ENCODE data around the gene TMEM161A. TPM values are rescaled to one million over a fixed set of nuclear protein-coding genes. Genes with fewer than 3 reads are reported as not detected.

Gene TMEM161A
- total and polyA plus RNA-seq, 2 of the 13 experiments (the other 11 are each of a cell fraction or from before 2014, with no cell fraction given): 25.9 to 31.4 TPM

- TF ChIP-seq, protein P1, sequence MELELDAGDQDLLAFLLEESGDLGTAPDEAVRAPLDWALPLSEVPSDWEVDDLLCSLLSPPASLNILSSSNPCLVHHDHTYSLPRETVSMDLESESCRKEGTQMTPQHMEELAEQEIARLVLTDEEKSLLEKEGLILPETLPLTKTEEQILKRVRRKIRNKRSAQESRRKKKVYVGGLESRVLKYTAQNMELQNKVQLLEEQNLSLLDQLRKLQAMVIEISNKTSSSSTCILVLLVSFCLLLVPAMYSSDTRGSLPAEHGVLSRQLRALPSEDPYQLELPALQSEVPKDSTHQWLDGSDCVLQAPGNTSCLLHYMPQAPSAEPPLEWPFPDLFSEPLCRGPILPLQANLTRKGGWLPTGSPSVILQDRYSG (CRISPR knock-in tag; IDR thresholded peaks at IDR 0.05): 0 out of 2 replicates have a peak, but pooled peaks have one; percentile 66
- TF ChIP-seq ZNF616 (CRISPR knock-in tag; IDR thresholded peaks at IDR 0.05; ENCODE audit: low read depth) (no peak), ZNF496 (CRISPR knock-in tag; IDR thresholded peaks at IDR 0.05; ENCODE audit: insufficient replicate concordance) (no peak), ZNF883 (CRISPR knock-in tag; IDR thresholded peaks at IDR 0.05; ENCODE audit: not compliant biosample characterization) (no peak), ZNF619 (CRISPR knock-in tag; IDR thresholded peaks at IDR 0.05) (no peak), MTA3 (CRISPR knock-in tag; IDR thresholded peaks at IDR 0.05) (no peak), AHR (CRISPR knock-in tag; IDR thresholded peaks at IDR 0.05) (no peak), ZNF678 (CRISPR knock-in tag; IDR thresholded peaks at IDR 0.05) (no peak), KAT7 (CRISPR knock-in tag; IDR thresholded peaks at IDR 0.05; ENCODE audit: borderline replicate concordance) (no peak), ZNF335 (CRISPR knock-in tag; IDR thresholded peaks at IDR 0.05) (0 out of 2 replicates have a peak, but pooled peaks have one; percentile 23), NFRKB (IDR thresholded peaks at IDR 0.05) (no peak), SETDB1 (CRISPR knock-in tag; IDR thresholded peaks at IDR 0.05; ENCODE audit: borderline replicate concordance) (no peak), POGK (CRISPR knock-in tag; conservative IDR thresholded peaks at IDR 0.05) (peak; percentile 83), ZNF589 (CRISPR knock-in tag; conservative IDR thresholded peaks at IDR 0.05) (no peak)
- TF ChIP-seq, protein P2, sequence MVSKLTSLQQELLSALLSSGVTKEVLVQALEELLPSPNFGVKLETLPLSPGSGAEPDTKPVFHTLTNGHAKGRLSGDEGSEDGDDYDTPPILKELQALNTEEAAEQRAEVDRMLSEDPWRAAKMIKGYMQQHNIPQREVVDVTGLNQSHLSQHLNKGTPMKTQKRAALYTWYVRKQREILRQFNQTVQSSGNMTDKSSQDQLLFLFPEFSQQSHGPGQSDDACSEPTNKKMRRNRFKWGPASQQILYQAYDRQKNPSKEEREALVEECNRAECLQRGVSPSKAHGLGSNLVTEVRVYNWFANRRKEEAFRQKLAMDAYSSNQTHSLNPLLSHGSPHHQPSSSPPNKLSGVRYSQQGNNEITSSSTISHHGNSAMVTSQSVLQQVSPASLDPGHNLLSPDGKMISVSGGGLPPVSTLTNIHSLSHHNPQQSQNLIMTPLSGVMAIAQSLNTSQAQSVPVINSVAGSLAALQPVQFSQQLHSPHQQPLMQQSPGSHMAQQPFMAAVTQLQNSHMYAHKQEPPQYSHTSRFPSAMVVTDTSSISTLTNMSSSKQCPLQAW (CRISPR knock-in tag; IDR thresholded peaks at IDR 0.05): peak; percentile 60; the same call in 1 of the 2 replicates
- TF ChIP-seq, protein P3, sequence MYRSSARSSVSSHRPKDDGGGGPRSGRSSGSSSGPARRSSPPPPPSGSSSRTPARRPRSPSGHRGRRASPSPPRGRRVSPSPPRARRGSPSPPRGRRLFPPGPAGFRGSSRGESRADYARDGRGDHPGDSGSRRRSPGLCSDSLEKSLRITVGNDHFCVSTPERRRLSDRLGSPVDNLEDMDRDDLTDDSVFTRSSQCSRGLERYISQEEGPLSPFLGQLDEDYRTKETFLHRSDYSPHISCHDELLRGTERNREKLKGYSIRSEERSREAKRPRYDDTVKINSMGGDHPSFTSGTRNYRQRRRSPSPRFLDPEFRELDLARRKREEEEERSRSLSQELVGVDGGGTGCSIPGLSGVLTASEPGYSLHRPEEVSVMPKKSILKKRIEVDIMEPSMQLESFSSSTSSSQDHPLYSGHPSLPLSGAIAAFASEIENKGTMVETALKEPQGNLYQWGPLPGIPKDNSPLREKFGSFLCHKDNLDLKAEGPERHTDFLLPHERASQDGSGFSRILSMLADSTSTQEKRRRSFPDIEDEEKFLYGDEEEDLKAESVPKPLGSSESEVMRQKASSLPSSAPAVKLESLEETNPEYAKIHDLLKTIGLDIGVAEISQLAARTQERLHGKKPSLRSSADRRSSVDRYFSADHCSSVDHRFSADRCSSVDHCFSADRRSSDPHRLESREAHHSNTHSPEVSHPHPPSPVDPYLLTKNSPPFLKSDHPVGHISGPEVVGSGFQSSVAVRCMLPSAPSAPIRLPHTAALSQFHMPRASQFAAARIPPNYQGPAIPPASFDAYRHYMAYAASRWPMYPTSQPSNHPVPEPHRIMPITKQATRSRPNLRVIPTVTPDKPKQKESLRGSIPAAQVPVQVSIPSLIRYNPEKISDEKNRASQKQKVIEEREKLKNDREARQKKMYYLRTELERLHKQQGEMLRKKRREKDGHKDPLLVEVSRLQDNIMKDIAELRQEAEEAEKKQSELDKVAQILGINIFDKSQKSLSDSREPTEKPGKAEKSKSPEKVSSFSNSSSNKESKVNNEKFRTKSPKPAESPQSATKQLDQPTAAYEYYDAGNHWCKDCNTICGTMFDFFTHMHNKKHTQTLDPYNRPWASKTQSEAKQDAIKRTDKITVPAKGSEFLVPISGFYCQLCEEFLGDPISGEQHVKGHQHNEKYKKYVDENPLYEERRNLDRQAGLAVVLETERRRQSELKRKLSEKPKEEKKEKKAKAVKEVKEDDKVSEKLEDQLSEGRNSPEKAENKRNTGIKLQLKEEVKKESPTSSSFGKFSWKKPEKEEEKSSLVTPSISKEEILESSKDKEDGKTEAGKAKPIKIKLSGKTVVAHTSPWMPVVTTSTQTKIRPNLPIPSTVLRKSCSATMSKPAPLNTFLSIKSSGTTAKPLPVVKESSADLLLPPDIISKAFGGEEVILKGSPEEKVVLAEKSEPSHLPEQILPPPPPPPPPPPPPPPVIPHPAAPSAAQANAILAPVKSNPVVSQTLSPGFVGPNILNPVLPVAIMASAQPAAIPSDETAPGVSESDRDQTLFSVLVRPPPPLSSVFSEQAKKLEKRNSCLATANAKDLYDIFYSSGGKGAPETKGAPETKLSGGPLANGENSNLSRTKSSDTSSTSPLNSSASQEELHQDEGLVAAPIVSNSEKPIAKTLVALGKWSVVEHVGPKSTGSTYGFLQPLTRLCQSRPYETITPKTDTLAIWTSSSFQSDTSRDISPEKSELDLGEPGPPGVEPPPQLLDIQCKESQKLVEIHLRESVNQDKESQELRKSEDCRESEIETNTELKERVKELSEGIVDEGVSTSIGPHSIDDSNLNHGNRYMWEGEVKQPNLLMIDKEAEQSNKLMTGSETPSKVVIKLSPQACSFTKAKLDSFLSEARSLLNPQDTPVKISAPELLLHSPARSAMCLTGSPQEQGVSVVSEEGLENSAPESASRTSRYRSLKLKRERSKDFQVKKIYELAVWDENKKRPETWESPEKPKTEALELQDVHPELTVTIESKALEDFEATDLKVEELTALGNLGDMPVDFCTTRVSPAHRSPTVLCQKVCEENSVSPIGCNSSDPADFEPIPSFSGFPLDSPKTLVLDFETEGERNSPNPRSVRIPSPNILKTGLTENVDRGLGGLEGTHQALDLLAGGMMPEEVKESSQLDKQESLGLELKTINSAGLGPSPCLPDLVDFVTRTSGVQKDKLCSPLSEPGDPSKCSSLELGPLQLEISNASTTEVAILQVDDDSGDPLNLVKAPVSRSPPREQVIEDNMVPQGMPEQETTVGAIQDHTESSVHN (CRISPR knock-in tag; IDR thresholded peaks at IDR 0.05): no peak
Measured at GRCh38 chr19:19138109-19138981, at the start of gene TMEM161A (continued).
